ENCODE results near the gene IL6.
"Not testable (repeated sequence)": the region's sequence is repeated elsewhere in the genome, so short reads cannot be mapped to it uniquely, and the experiment has no call there.

The IL6 gene

GRCh38 chr7:22727714-22728035 is 675 bp downstream of the IL6 start:
- peak; percentile 28 for DNase-seq (ENCODE audit: low spot score)

- peak; percentile 80 for DNase-seq (ENCODE audit: low spot score)
Observed at GRCh38 chr7:22728401-22729029, 1.5 kb downstream of the IL6 start.

GRCh38 chr7:22729180-22729825 is 2.3 kb downstream of the IL6 start:
- DNase-seq (ENCODE audit: low spot score): peak; percentile 30

- DNase-seq (ENCODE audit: low spot score): peak; percentile 33
Observed at GRCh38 chr7:22730066-22730710, 3.2 kb downstream of the IL6 start.

GRCh38 chr7:22730921-22731654 is 4.1 kb downstream of the IL6 start:
- peak; percentile 92 for DNase-seq (ENCODE audit: low spot score)

GRCh38 chr7:22731766-22732165 is 4.8 kb downstream of the IL6 start:
- DNase-seq (ENCODE audit: low spot score): peak; percentile 61

GRCh38 chr7:22732556-22733126 is 5.6 kb downstream of the IL6 start:
- peak; percentile 83 for DNase-seq (ENCODE audit: low spot score)

GRCh38 chr7:22733761-22734160 is 6.8 kb downstream of the IL6 start:
- no peak for DNase-seq (ENCODE audit: low spot score)

- DNase-seq (ENCODE audit: low spot score): no peak
Observed at GRCh38 chr7:22743014-22743413, 16.0 kb downstream of the IL6 start.

GRCh38 chr7:22751341-22751740 is 24.3 kb downstream of the IL6 start:
- DNase-seq (ENCODE audit: low spot score): peak; percentile 15

- no peak for DNase-seq (ENCODE audit: low spot score)
Observed at GRCh38 chr7:22757338-22757994, 30.5 kb downstream of the IL6 start.

GRCh38 chr7:22758576-22758975 is 31.6 kb downstream of the IL6 start:
- no peak for DNase-seq (ENCODE audit: low spot score)

- no peak for DNase-seq (ENCODE audit: low spot score)
Observed at GRCh38 chr7:22759721-22760120, 32.7 kb downstream of the IL6 start.

- no peak for DNase-seq (ENCODE audit: low spot score)
Observed at GRCh38 chr7:22762866-22763265, 35.9 kb downstream of the IL6 start.

- DNase-seq (ENCODE audit: low spot score): no peak
Observed at GRCh38 chr7:22765609-22766008, 38.6 kb downstream of the IL6 start.

- no peak for DNase-seq (ENCODE audit: low spot score)
Observed at GRCh38 chr7:22771194-22771871, 44.3 kb downstream of the IL6 start.

GRCh38 chr7:22771872-22772228 is 44.9 kb downstream of the IL6 start:
- no peak for DNase-seq (ENCODE audit: low spot score)

- no peak for DNase-seq (ENCODE audit: low spot score)
Observed at GRCh38 chr7:22772885-22773284, 45.9 kb downstream of the IL6 start.

- no peak for DNase-seq (ENCODE audit: low spot score)
Observed at GRCh38 chr7:22776964-22777363, 50.0 kb downstream of the IL6 start.

- DNase-seq (ENCODE audit: low spot score): not testable (repeated sequence)
Observed at GRCh38 chr7:22779730-22780323, 52.8 kb downstream of the IL6 start.

GRCh38 chr7:22781230-22781711 is 54.3 kb downstream of the IL6 start:
- DNase-seq (ENCODE audit: low spot score): peak; percentile 69
